HG03095 (cell line): ENCODE results near the gene URM1.

ENCODE experiments used
- ATAC-seq: cut with Tn5 transposase; IDR thresholded peaks from one replicate; pipeline ENCODE4 v1.9.1; 2021; ENCODE audit warnings: moderate library complexity; ENCODE audit not compliant: unreplicated experiment

URM1 gene

GRCh38 chr9:128424268-128424780, 53.1 kb downstream of the URM1 start:
- ATAC-seq: no peak

GRCh38 chr9:128428644-128429512, 57.7 kb downstream of the URM1 start:
- no peak for ATAC-seq

GRCh38 chr9:128429513-128430086, 58.4 kb downstream of the URM1 start:
- no peak for ATAC-seq

GRCh38 chr9:128431207-128431606, 60.0 kb downstream of the URM1 start:
- no peak for ATAC-seq

- no peak for ATAC-seq
These were observed 63.2 kb downstream of the URM1 start for GRCh38 chr9:128434340-128434739.

GRCh38 chr9:128435611-128436010, 64.4 kb downstream of the URM1 start:
- no peak for ATAC-seq

GRCh38 chr9:128438343-128439109, 67.4 kb downstream of the URM1 start:
- peak; percentile 77 for ATAC-seq

GRCh38 chr9:128439273-128439672, 68.1 kb downstream of the URM1 start:
- no peak for ATAC-seq
